ENCODE measurements around the gene ZNF318.

- TF ChIP-seq CTCF (conservative IDR thresholded peaks at IDR 0.05 in 1 of 2, IDR thresholded peaks at IDR 0.05 in 1 of 2; ENCODE audit: extremely low read depth in 1 of 2, insufficient read depth in 1 of 2, low read depth in 1 of 2, low read length in 2 of 2) (no peak), EZH2 (IDR thresholded peaks at IDR 0.05; ENCODE audit: borderline replicate concordance, low read length) (no peak)
These were observed 61.9 kb downstream of the ZNF318 start for GRCh38 chr6:43307451-43308100.

Data from mammary epithelial cell (primary cell).